GM18907 (cell line): Measurements from ENCODE around the gene CD300LB.
"Not testable (repeated sequence)": the region's sequence is repeated elsewhere in the genome, so short reads cannot be mapped to it uniquely, and the experiment has no call there.

Source experiments
- ATAC-seq: cut with Tn5 transposase; IDR thresholded peaks from one replicate; pipeline ENCODE4 v1.9.1; 2021; ENCODE audit warnings: mild to moderate bottlenecking, moderate library complexity; ENCODE audit not compliant: unreplicated experiment

CD300LB gene

GRCh38 chr17:74526681-74527080 is 4.6 kb downstream of the CD300LB start:
- ATAC-seq = no peak

- no peak for ATAC-seq
Observed at GRCh38 chr17:74525781-74526288, 5.4 kb downstream of the CD300LB start.

- ATAC-seq = no peak
Observed at GRCh38 chr17:74525465-74525725, 5.9 kb downstream of the CD300LB start.

- no peak for ATAC-seq
Observed at GRCh38 chr17:74524653-74525464, 6.4 kb downstream of the CD300LB start.

GRCh38 chr17:74523308-74523707 is 8.0 kb downstream of the CD300LB start:
- ATAC-seq = no peak

GRCh38 chr17:74522381-74523105 is 8.7 kb downstream of the CD300LB start:
- no peak for ATAC-seq

- ATAC-seq = no peak
Observed at GRCh38 chr17:74521701-74522201, 9.5 kb downstream of the CD300LB start.

GRCh38 chr17:74520790-74521480 is 10.3 kb downstream of the CD300LB start:
- no peak for ATAC-seq

- ATAC-seq = peak; percentile 37
Observed at GRCh38 chr17:74520016-74520434, 11.2 kb downstream of the CD300LB start.

- ATAC-seq = not testable (repeated sequence)
Observed at GRCh38 chr17:74518413-74518981, 12.8 kb downstream of the CD300LB start.

- ATAC-seq = no peak
Observed at GRCh38 chr17:74516561-74517328, 14.5 kb downstream of the CD300LB start.

GRCh38 chr17:74515941-74516340 is 15.3 kb downstream of the CD300LB start:
- no peak for ATAC-seq

GRCh38 chr17:74514632-74515334 is 16.5 kb downstream of the CD300LB start:
- ATAC-seq = no peak

GRCh38 chr17:74513987-74514631 is 17.2 kb downstream of the CD300LB start:
- ATAC-seq = no peak

- peak; percentile 65 for ATAC-seq
Observed at GRCh38 chr17:74512624-74513091, 18.6 kb downstream of the CD300LB start.

GRCh38 chr17:74512036-74512435 is 19.2 kb downstream of the CD300LB start:
- ATAC-seq = no peak

GRCh38 chr17:74508156-74508555 is 23.1 kb downstream of the CD300LB start:
- ATAC-seq = no peak

GRCh38 chr17:74503949-74504348 is 27.3 kb downstream of the CD300LB start:
- ATAC-seq = not testable (repeated sequence)

GRCh38 chr17:74502861-74503260 is 28.4 kb downstream of the CD300LB start:
- ATAC-seq = no peak
